GM10248 (cell line): ENCODE measurements around the gene USH1C.

Experiments used
- CTCF ChIA-PET: fragments of 300-600 bp; sonication (Branson Sonifier 250); formaldehyde crosslinking; extraction: SDS; loops from one replicate; lab custom pipeline; 2021; ENCODE audit warnings: antibody characterized with exemption; lab: Yijun Ruan, JAX
- POLR2A ChIA-PET: fragments of 350-650 bp; sonication (Branson Sonifier 250); formaldehyde crosslinking; extraction: SDS; loops from one replicate; lab custom pipeline; 2020; ENCODE audit warnings: antibody characterized with exemption; lab: Yijun Ruan, JAX
- DNase-seq: peaks from one replicate; pipeline ENCODE4 v3.0.0; 2012; ENCODE audit errors: extremely low spot score
- TF ChIP-seq, protein P1 (sequence below): IDR thresholded peaks from 2 replicates; pipeline ENCODE4 v1.5.1; 2012; ENCODE audit warnings: mild to moderate bottlenecking, low read depth; ENCODE audit errors: extremely low read depth, missing control alignments, control extremely low read depth

The USH1C gene

DNA sequence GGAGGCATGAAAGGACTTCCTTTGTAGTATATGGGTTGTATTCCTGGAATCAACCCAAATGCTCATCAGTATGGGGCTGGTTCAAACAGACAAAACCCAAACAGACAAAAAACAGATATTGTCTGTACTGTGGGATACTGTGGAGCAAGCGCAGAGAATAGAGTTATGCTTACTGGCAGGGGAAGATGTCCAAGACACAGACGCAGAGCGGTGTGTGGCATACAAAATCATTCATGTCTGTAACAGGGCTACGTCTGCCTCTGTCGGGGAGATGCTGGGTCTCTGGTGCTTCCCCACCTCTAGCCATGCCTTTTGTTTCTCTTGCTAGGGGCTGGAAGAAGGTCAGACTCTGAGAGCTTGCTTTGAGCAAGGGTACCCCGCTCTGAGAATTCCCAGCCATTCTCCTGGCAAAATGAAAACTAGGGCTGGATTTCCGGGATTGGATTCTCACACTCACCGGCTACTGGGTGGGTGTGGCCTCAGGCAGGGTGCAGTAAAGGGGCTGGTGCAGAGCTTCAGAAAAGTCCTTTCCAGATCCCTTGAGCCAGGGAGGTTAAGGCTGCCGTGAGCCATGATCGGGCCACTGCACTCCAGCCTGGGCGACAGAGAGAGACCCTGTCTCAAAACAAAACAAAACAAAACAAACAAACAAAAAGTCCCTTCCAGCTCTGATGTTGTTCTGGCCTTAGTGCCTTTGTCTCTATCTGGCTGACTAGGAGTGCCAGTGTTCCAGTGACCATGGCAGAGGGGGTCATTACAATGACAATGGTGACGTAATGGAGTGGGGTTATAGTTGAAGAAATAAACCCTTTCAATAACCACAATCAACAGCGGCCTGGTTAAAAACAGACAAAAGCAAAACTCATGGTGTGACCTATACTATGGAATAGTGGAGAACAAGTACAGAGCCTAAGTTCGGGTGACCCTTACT, 64.7 kb downstream of the USH1C start:
- ChIA-PET POLR2A (no interaction called here), CTCF (no interaction called here)
- DNase-seq, result no peak
- TF ChIP-seq, protein P1, sequence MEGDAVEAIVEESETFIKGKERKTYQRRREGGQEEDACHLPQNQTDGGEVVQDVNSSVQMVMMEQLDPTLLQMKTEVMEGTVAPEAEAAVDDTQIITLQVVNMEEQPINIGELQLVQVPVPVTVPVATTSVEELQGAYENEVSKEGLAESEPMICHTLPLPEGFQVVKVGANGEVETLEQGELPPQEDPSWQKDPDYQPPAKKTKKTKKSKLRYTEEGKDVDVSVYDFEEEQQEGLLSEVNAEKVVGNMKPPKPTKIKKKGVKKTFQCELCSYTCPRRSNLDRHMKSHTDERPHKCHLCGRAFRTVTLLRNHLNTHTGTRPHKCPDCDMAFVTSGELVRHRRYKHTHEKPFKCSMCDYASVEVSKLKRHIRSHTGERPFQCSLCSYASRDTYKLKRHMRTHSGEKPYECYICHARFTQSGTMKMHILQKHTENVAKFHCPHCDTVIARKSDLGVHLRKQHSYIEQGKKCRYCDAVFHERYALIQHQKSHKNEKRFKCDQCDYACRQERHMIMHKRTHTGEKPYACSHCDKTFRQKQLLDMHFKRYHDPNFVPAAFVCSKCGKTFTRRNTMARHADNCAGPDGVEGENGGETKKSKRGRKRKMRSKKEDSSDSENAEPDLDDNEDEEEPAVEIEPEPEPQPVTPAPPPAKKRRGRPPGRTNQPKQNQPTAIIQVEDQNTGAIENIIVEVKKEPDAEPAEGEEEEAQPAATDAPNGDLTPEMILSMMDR, result no peak

DNA sequence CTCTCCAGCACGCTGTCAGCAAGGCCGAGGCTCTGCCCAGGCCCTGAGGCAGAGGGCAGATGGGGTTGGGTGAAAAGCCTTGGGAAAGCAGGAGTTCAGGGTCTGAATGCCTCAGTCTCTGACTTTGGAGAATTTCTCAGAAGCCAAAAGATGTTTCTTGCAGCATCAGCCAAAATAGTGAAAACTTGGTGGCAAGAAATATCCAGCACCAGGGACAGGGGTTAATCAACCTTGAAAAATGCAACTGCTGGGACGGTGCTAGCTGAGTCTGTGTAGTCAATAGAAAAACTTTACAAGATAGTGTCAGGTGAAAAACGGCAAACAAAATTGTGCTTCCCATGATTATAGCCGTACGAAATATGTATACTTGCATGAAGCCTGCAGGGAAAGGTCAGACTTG, 66.1 kb downstream of the USH1C start:
- no peak for DNase-seq
- POLR2A ChIA-PET, result no interaction called here

DNA sequence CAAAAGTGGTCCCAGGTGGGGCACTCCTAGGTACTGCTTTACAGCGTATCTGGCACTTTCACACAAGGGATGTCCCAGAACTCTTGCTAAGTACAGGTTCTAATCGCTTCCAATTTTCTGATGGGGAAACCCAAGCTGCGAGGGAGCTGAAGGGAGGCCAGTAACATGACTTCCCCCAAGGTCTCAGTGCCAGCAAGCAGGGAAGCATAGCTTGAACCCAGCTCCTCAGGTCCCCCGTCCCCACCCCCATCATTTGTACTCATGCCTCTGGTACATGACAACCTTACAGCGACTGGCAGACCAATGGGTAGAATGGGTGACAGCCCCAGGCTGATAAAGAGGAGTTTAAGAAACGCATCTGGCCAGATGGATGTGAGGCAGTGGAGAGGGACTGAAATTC, 66.9 kb downstream of the USH1C start:
- POLR2A ChIA-PET, result no interaction called here

More for the DNA sequence above, 66.1 kb downstream of the USH1C start:
- CTCF ChIA-PET, result no interaction called here
- TF ChIP-seq, protein P1, result no peak

DNA sequence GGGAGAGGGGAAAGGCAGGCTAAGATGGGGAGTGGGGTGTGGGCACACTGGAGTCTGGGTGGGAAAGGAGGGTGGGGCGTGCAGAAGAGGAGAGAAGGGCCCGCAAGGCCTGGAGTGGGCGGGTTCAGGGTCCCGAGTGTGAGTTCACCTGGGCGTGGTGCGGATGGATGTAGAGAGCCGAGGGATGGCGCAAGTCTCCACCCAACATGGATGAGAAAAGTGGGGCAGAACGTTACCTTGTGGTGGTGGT, 67.2 kb downstream of the USH1C start:
- TF ChIP-seq, protein P1, result no peak
- DNase-seq, result no peak
- ChIA-PET POLR2A (no interaction called here), CTCF (no interaction called here)

More for the DNA sequence above, 66.9 kb downstream of the USH1C start:
- CTCF ChIA-PET, result no interaction called here
- no peak for DNase-seq
- TF ChIP-seq, protein P1, result no peak

DNA sequence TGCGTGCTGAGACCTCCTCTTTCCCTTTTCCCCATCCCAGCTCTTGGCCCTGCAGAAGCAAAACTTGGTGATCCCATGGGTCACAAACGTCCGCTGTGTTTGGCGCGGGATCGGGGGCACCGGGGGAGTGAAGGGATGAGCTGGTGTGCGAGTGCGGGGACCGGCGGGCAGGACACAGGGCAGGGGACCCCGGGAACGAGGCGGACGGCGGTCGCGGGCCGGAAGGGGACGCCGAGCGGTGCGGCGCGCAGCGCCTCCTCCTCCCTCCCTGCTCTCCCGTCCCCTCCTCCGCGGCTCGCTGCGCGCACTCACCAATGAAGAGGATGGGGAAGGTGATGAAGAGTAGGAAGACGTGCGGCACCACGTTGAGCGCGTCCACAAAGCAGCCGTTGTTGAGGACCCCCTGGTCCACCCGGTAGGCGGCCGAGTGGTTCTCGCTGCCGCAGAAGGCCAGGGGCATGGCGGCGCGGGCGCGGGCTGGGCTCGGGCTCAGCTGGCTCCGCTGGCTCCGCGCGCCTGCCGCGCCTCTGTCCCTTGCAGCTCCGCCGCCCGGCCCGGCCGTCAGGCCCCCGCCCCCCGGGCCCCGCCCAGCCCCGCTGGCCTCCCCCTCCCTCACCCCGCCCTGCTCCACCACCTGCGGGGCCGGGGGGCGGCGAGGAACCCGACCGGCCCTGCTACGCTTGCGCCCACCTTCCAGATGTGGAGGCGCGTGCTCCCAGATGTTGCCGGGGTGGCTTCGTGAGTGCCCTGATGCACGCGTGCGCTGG, 67.7 kb downstream of the USH1C start, which contains the start of gene ABCC8:
TSS of gene ABCC8 (minus strand) at position 529 of the 767 bp plus-strand sequence. CDS start at position 460, 69 bp downstream.
- CTCF ChIA-PET, result interaction anchor here (0.9 to 1.1 kb wide), 2 partner anchors 30 to 93 kb away, joined by 3 to 4 read pairs; no protein-coding TSS in a partner anchor
- TF ChIP-seq, protein P1, result no peak
- POLR2A ChIA-PET, result no interaction called here
- no peak for DNase-seq

DNA sequence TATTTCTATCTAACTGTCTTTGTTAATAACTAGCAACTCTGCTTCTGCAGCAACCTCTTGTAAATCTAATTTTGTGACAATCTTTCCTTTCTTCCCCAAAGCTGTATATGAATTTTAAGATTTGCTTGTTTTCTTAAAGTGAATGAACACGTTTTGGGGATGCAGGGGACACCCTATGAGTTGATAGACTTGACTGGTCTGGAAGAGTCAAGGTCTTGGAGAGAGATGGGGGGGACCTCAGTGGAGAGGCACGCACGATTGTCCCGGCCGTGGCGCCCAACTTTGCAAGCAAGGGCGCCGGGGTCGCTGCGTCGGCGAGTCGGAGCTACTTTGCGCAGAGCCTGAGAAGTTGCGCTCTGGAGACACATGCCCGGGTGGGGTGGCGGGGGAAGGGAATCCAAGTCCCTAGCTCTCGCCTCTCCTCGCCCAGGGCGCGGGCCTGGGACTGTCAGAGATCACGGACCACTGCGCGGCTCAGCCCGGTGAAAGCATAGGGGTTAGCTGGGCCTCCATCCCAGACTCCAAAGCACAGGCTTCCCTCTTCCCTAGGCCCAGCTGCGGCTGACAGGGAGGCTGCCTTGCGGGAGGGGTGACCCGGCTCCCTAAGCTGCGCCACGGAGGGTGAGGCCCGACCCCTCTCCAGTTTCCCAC, 68.4 kb downstream of the USH1C start:
- DNase-seq, result no peak

More for the DNA sequence above, 68.4 kb downstream of the USH1C start:
- ChIA-PET CTCF (interaction anchor here (0.9 to 1.1 kb wide), 2 partner anchors 31 to 92 kb away, joined by 3 to 4 read pairs; no protein-coding TSS in a partner anchor), POLR2A (no interaction called here)
- TF ChIP-seq, protein P1, result no peak
